RWPE2 (cell line): ENCODE data around the gene FGF22.

Experiments
- ATAC-seq: fragments of 200-7000 bp; cut with Tn5 transposase; 3 replicates; pipeline ENCODE4 v1.9.1; 2021; ENCODE audit warnings: low read depth
- DNase-seq: peaks from one replicate; pipeline ENCODE4 v3.0.0-alpha.2; 2020; ENCODE audit warnings: low spot score
- H3K27ac ChIP-seq: fragments of 450-650 bp; 2 replicates; pipeline ENCODE4 v1.5.1; 2017; ENCODE audit warnings: mild to moderate bottlenecking; ENCODE audit not compliant: poor library complexity, severe bottlenecking
- H3K27me3 ChIP-seq: fragments of 250-450 bp; sonication (Bioruptor Pico); 2 replicates; pipeline ENCODE4 v1.5.1; 2021; ENCODE audit warnings: mild to moderate bottlenecking, moderate library complexity; ENCODE audit not compliant: insufficient read depth, poor library complexity, severe bottlenecking
- H3K36me3 ChIP-seq: fragments of 250-450 bp; sonication (Bioruptor Pico); 2 replicates; pipeline ENCODE4 v1.5.1; 2020; ENCODE audit warnings: low read depth, mild to moderate bottlenecking, moderate library complexity
- H3K4me1 ChIP-seq: fragments of 250-450 bp; sonication (Bioruptor Pico); 2 replicates; pipeline ENCODE4 v1.5.1; 2021; ENCODE audit warnings: mild to moderate bottlenecking, moderate library complexity; ENCODE audit not compliant: insufficient read depth, poor library complexity, severe bottlenecking
- H3K4me3 ChIP-seq: fragments of 250-450 bp; sonication (Bioruptor Pico); 2 replicates; pipeline ENCODE4 v1.5.1; 2021; ENCODE audit warnings: mild to moderate bottlenecking, moderate library complexity; ENCODE audit not compliant: severe bottlenecking
- H3K9me3 ChIP-seq: fragments of 250-450 bp; sonication (Bioruptor Pico); 2 replicates; pipeline ENCODE4 v1.5.1; 2021; ENCODE audit warnings: mild to moderate bottlenecking, moderate library complexity; ENCODE audit not compliant: severe bottlenecking
- TF ChIP-seq, protein P1 (sequence below): fragments of 450-650 bp; IDR thresholded peaks from one replicate; pipeline ENCODE4 v1.5.1; 2017; ENCODE audit warnings: mild to moderate bottlenecking, moderate library complexity; ENCODE audit not compliant: poor library complexity, severe bottlenecking

Gene FGF22

DNA sequence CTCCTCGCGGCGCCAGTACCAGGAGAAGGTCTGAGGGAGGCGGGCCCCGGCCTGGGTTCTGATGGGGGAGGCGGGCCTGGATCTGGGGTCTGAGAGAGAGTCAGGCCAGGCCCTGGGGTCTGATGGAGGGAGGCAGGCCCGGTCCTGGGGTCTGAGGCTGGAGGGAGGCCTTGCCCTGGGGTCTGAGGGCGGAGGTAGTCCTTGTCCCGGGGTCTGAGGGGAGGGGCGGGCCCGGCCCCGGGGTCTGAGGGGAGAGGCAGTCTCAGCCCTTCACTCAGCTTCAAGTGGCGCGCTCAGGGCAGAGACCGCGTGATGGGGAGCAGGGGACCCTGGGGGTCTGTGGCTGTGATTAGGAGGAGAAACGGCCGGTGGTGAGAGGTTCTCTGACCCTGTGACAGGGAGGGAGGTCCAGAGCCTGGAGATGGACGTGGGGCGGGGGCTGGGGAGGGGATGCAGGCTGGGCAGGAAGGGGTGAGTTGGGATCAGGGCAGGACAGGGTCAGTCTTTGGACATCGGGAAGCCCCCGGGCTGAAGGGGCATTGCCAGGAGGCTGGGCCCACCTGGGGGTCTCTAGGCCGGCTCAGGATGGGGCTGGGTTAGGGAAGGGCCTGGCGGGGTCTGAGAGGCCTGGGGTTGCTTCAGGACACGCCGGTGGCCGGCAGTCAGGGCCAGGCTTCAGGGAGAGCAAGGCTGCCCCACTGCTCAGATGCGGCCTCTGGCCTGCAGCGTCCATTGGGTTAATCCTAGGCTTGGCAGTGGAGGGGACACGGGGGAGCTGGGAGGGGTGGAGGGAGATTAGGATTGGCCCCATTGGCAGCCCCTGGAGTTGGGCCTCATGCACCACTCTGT is 31.3 kb upstream of the FGF22 start:
- Histone ChIP-seq H3K27ac (no peak overlapping the region), H3K9me3 (no peaks in the 10 kb centered on the region)
- ATAC-seq = no peak

DNA sequence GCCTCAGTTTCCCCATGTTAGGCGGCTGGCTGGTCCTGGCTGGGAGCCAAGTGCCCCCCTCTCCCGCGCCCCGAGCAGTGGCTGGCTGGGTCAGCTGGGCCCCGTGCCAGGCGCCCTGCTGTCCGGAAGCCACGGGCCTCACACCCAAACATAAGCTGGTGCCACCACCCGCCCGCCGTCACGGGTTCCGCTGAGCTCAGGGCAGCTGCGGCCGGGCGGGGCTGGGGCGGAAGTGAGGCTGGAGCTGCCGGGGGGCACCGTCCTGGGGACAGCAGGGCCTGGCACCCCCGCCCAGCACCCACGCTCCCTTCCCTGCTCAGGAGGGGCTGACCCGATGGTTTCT is 30.7 kb upstream of the FGF22 start:
- no peak overlapping the region for H3K27ac ChIP-seq
- H3K4me1 ChIP-seq = no peaks in the 10 kb centered on the region
- no peak overlapping the region for H3K4me3 ChIP-seq
- H3K36me3 ChIP-seq = no peaks in the 10 kb centered on the region
- ATAC-seq (no peak), DNase-seq (no peak)
- TF ChIP-seq, protein P1, sequence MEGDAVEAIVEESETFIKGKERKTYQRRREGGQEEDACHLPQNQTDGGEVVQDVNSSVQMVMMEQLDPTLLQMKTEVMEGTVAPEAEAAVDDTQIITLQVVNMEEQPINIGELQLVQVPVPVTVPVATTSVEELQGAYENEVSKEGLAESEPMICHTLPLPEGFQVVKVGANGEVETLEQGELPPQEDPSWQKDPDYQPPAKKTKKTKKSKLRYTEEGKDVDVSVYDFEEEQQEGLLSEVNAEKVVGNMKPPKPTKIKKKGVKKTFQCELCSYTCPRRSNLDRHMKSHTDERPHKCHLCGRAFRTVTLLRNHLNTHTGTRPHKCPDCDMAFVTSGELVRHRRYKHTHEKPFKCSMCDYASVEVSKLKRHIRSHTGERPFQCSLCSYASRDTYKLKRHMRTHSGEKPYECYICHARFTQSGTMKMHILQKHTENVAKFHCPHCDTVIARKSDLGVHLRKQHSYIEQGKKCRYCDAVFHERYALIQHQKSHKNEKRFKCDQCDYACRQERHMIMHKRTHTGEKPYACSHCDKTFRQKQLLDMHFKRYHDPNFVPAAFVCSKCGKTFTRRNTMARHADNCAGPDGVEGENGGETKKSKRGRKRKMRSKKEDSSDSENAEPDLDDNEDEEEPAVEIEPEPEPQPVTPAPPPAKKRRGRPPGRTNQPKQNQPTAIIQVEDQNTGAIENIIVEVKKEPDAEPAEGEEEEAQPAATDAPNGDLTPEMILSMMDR = no peak
- no peaks in the 10 kb centered on the region for H3K27me3 ChIP-seq
- no peaks in the 10 kb centered on the region for H3K9me3 ChIP-seq

More for the DNA sequence above, 31.3 kb upstream of the FGF22 start:
- Histone ChIP-seq H3K4me3 (no peak overlapping the region), H3K27me3 (no peaks in the 10 kb centered on the region), H3K4me1 (no peaks in the 10 kb centered on the region), H3K36me3 (no peaks in the 10 kb centered on the region)
- TF ChIP-seq, protein P1 = no peak
- no peak for DNase-seq

DNA sequence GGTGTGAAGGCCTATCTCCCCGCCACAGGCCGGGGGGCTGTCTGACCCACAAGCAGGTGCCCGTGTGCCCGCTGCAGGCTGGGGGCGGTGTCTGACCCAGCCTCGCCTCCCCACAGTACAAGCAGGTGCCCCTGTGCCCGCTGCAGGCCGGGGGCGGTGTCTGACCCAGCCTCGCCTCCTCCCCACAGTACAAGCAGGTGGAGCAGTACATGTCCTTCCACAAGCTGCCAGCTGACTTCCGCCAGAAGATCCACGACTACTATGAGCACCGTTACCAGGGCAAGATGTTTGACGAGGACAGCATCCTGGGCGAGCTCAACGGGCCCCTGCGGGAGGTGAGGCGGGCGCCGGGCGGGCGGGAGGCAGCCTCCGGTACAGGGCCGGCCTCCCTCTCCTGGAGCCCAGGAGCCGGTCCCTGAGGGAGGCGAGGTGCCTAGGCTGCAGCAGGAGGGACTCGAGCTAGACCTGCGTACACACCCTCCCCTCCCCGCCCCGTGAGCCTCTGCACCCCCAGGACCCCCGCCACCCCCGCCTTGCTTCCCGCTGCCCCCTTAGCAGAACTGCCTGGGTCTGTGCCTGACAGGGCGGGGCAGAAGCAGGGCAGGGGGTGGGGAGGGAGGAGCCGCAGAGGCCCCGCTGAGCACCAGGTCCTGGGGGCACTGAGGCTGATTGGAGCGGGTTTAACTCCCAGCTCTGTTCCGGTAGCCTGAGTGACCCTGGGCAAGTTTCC is 29.4 kb upstream of the FGF22 start:
- H3K36me3 ChIP-seq = no peaks in the 10 kb centered on the region
- no peaks in the 10 kb centered on the region for H3K27me3 ChIP-seq
- no peaks in the 10 kb centered on the region for H3K4me1 ChIP-seq
- no peak overlapping the region for H3K4me3 ChIP-seq
- no peaks in the 10 kb centered on the region for H3K9me3 ChIP-seq
- no peak for ATAC-seq
- no peak for DNase-seq
- TF ChIP-seq, protein P1 = no peak
- no peak overlapping the region for H3K27ac ChIP-seq

DNA sequence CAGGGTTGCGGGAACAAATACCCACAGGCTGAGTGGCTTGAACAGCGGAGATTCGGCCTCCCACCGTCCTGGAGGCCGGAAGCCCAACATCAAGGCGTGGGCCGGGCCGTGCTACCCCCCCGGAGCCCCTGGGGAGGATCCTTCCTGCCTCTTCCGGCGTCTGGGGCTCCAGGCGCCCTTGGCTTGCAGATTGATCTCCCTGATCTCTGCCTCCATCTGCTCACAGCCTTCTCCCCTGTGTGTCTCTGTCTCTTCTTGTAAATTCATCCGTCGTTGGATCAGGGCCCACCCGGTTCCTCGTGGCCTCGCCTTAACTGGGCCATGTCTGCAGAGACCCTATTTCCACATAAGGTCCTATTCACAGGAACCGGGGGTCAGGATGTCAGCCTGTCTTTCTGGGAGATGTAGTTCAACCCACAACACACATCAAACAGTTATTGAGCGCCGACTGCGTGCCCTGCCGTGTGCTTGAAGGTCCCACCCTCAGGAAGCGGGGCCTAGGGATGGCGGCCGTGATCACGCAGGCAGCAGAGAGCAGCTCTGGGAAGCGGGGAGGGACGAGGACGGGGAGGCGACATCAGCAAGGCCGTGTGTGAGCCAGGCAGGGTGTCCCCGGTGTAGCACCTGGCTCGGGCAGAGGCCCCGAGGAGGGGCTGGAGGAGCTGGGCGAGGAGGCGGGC is 28.7 kb upstream of the FGF22 start:
- no peak for ATAC-seq
- no peak for DNase-seq
- Histone ChIP-seq H3K4me3 (no peak overlapping the region), H3K27ac (no peak overlapping the region), H3K9me3 (no peaks in the 10 kb centered on the region), H3K27me3 (no peaks in the 10 kb centered on the region), H3K36me3 (no peaks in the 10 kb centered on the region), H3K4me1 (no peaks in the 10 kb centered on the region)
- TF ChIP-seq, protein P1 = no peak
